Parietal lobe (tissue), 2 donors: ENCODE measurements around the gene FAM13B. TPM values are rescaled to one million over a fixed set of nuclear protein-coding genes. Genes with fewer than 3 reads are reported as not detected.

Experiments
- small RNA-seq: library from RNA; depleted of rRNA; stranded (forward); fragments of <200 nt; gene quantifications from one replicate; pipeline ENCODE3, GENCODE V24; 2014; ENCODE audit warnings: low replicate concordance
- total RNA-seq: library from RNA; depleted of rRNA; stranded (reverse); fragments of >200 nt; gene quantifications from one replicate; pipeline ENCODE4 v1.2.3, GENCODE V29; 2014

FAM13B gene
- 114 TPM for total RNA-seq

GRCh38 chr5:138032572-138033385 lies at the start of gene FAM13B:
Gene FAM13B, minus strand, starts transcription at chr5:138033079. Its CDS starts 13,968 bp downstream, at chr5:138019111.

GRCh38 chr5:137888863-137889759 lies 143.8 kb downstream of the FAM13B start, which contains the start of gene PKD2L2:
Gene PKD2L2, plus strand, starts transcription at chr5:137889457. Its CDS starts 35 bp downstream, at chr5:137889492.

Small RNA genes lying within 50 kb of the gene (small RNA-seq; reads per million reads assigned to genes)
- gene RNU6-1148P = not detected

Other genes with a start within 250 kb of the FAM13B start
- gene MYOT, start 165.2 kb downstream of the FAM13B start, total RNA-seq = not detected
- not detected for gene PKD2L2, start 143.6 kb downstream of the FAM13B start, total RNA-seq
- gene WNT8A, start 51.0 kb upstream of the FAM13B start, total RNA-seq = not detected
- 8.8 TPM for gene NME5, start 106.3 kb upstream of the FAM13B start, total RNA-seq
- gene BRD8, start 145.6 kb upstream of the FAM13B start, total RNA-seq = 95.8 TPM
- gene KIF20A, start 146.0 kb upstream of the FAM13B start, total RNA-seq = 6.3 TPM
- gene CDC23, start 180.2 kb upstream of the FAM13B start, total RNA-seq = 36.3 TPM
- gene GFRA3, start 241.5 kb upstream of the FAM13B start, total RNA-seq = not detected